ENCODE results near the gene DNLZ. TPM values are rescaled to one million over a fixed set of nuclear protein-coding genes. Genes with fewer than 3 reads are reported as not detected.
"Not testable (repeated sequence)": the region's sequence is repeated elsewhere in the genome, so short reads cannot be mapped to it uniquely, and the experiment has no call there.

DNLZ gene
- polyA plus RNA-seq, 2 of the 4 experiments (the other 2 are of a cell fraction), result 8.0 to 19.9 TPM

DNA sequence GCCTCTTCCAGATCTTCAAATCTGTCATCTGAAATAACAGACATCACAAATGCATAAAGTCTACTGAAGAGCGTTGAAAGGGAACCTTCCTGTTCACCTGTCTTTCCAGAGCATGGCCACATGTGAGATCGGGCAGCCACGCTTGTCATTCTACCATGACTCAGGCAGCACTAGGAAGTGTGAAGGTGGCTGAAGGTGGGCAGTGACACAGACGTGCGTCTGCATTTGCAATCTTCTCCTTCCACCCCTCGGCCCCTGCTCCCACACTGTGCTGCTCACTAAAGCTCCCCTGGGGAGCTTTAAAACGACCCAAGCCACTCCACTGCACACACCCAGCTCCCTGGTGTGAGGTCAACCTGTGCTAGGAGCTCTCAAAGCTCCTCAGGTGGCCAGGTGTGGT, 44.4 kb upstream of the DNLZ start:
- TF ChIP-seq BHLHE40 (IDR thresholded peaks at IDR 0.05; ENCODE audit: low read depth, low read length), result no peak
- TF ChIP-seq, protein P1, sequence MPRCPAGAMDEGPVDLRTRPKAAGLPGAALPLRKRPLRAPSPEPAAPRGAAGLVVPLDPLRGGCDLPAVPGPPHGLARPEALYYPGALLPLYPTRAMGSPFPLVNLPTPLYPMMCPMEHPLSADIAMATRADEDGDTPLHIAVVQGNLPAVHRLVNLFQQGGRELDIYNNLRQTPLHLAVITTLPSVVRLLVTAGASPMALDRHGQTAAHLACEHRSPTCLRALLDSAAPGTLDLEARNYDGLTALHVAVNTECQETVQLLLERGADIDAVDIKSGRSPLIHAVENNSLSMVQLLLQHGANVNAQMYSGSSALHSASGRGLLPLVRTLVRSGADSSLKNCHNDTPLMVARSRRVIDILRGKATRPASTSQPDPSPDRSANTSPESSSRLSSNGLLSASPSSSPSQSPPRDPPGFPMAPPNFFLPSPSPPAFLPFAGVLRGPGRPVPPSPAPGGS (IDR thresholded peaks at IDR 0.05), result no peak
- no peak for TF ChIP-seq GATA3 (IDR thresholded peaks at IDR 0.05; ENCODE audit: borderline replicate concordance)
- TF ChIP-seq PHF8 (IDR thresholded peaks at IDR 0.05; ENCODE audit: borderline replicate concordance, low read depth), result no peak
- no peak for TF ChIP-seq FOXS1 (CRISPR knock-in tag; IDR thresholded peaks at IDR 0.05)
- no peak for TF ChIP-seq POLR2AphosphoS2 (conservative IDR thresholded peaks at IDR 0.05; ENCODE audit: low read length)
- no peak for TF ChIP-seq ZNF302 (CRISPR knock-in tag; IDR thresholded peaks at IDR 0.05)
- no peak for TF ChIP-seq EHF (CRISPR knock-in tag; IDR thresholded peaks at IDR 0.05)
- TF ChIP-seq CEBPB (IDR thresholded peaks at IDR 0.05), result no peak
- TF ChIP-seq, protein P2, sequence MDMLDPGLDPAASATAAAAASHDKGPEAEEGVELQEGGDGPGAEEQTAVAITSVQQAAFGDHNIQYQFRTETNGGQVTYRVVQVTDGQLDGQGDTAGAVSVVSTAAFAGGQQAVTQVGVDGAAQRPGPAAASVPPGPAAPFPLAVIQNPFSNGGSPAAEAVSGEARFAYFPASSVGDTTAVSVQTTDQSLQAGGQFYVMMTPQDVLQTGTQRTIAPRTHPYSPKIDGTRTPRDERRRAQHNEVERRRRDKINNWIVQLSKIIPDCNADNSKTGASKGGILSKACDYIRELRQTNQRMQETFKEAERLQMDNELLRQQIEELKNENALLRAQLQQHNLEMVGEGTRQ (IDR thresholded peaks at IDR 0.05), result no peak
- TF ChIP-seq HOXB5 (CRISPR knock-in tag; IDR thresholded peaks at IDR 0.05), result no peak
- TF ChIP-seq MYC (IDR thresholded peaks at IDR 0.05; ENCODE audit: borderline replicate concordance, low read length), result no peak
- TF ChIP-seq POLR2A (IDR thresholded peaks at IDR 0.05; ENCODE audit: low read length), result no peak
- no peak for TF ChIP-seq FOSL2 (IDR thresholded peaks at IDR 0.05)
- TF ChIP-seq FOSL2 (CRISPR knock-in tag; IDR thresholded peaks at IDR 0.05), result no peak
- no peak for TF ChIP-seq JUNB (IDR thresholded peaks at IDR 0.05)
- TF ChIP-seq KDM5A (IDR thresholded peaks at IDR 0.05), result no peak
- no peak for TF ChIP-seq RCOR1 (IDR thresholded peaks at IDR 0.05; ENCODE audit: low read depth, low read length)
- TF ChIP-seq, protein P3, sequence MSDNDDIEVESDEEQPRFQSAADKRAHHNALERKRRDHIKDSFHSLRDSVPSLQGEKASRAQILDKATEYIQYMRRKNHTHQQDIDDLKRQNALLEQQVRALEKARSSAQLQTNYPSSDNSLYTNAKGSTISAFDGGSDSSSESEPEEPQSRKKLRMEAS (IDR thresholded peaks at IDR 0.05), result no peak
- no peak for TF ChIP-seq ZC3H11A (IDR thresholded peaks at IDR 0.05)
- TF ChIP-seq HMGXB4 (CRISPR knock-in tag; IDR thresholded peaks at IDR 0.05; ENCODE audit: borderline replicate concordance), result no peak
- DNase-seq (ENCODE audit: low read depth in 1 of 2, low spot score in 1 of 2) (no peak), ATAC-seq (no peak), FAIRE-seq (no peak)
- Histone ChIP-seq H3K27ac (no peak overlapping the region), H3K9me3 (no peaks in the 10 kb centered on the region), H3K4me3 (no peak overlapping the region), H3K4me2 (no peak overlapping the region), H3K4me1 (peaks cover 19% of the 10 kb centered on the region)
- POLR2A ChIA-PET, result interaction anchor here (2.5 kb wide), 1 partner anchor 45 kb away, joined by 7 read pairs; the partner anchor contains the start of gene DNLZ
- CTCF ChIA-PET, result interaction anchor here (1.2 kb wide), 1 partner anchor 16 kb away, joined by 4 read pairs; no protein-coding TSS in a partner anchor
- WGBS (ENCODE audit: missing lambda C conversion rate), result 87% methylated on average over 7 of the region's 7 CpGs

GRCh38 chr9:136407061-136407460, 43.5 kb upstream of the DNLZ start:
- CTCF ChIA-PET, result interaction anchor here (0.9 to 1.1 kb wide), 2 partner anchors 17 to 224 kb away, joined by 3 read pairs; no protein-coding TSS in a partner anchor
- H3K4me2 ChIP-seq, FAIRE-seq: not testable (repeated sequence)

DNA sequence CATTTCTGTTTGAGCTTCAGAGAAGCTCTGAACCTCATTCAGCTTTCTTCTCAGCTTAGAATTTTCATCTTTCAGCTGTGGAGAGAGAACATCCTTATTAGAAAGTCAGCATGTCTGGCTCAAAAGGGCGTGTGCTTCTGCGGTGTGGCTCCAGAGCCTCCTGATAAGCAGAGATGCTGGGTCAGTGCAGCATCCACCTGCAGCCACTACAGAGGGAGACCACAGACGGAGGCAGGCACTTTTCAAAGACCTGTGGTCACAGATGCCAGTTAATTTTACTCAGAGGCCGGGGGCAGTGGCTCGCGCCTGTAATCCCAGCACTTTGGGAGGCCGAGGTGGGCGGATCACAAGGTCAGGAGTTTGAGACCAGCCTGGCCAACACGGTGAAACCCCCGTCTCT, 42.4 kb upstream of the DNLZ start:
- peaks cover 10% of the 10 kb centered on the region; the same call in 2 of the 3 replicates for H3K4me1 ChIP-seq
- POLR2A ChIA-PET; ATAC-seq; H3K4me3 ChIP-seq; H3K4me2 ChIP-seq; H3K27ac ChIP-seq; FAIRE-seq; DNase-seq (ENCODE audit: low read depth in 1 of 2, low spot score in 1 of 2); H3K9me3 ChIP-seq: not testable (repeated sequence)
- 89% methylated on average over 10 of the region's 10 CpGs for WGBS (ENCODE audit: missing lambda C conversion rate)
- CTCF ChIA-PET, result interaction anchor here (0.9 kb wide), 1 partner anchor 22 kb away, joined by 3 read pairs; no protein-coding TSS in a partner anchor

More at GRCh38 chr9:136407061-136407460, 43.5 kb upstream of the DNLZ start:
- ATAC-seq; H3K27ac ChIP-seq; H3K9me3 ChIP-seq; POLR2A ChIA-PET; H3K4me3 ChIP-seq; DNase-seq (ENCODE audit: low read depth in 1 of 2, low spot score in 1 of 2): not testable (repeated sequence)
- peaks cover 19% of the 10 kb centered on the region for H3K4me1 ChIP-seq
- WGBS (ENCODE audit: missing lambda C conversion rate), result 92% methylated on average over 26 of the region's 28 CpGs

Data from A549 (cell line).